HepG2 (cell line): Measurements from ENCODE around the gene SNX15. TPM values are rescaled to one million over a fixed set of nuclear protein-coding genes. Genes with fewer than 3 reads are reported as not detected.

Source experiments
- ATF3 ChIP-seq: sonication (generic); formaldehyde crosslinking; IDR thresholded peaks from 2 replicates; pipeline ENCODE4 v1.4.0; 2020; ENCODE audit warnings: missing genetic modification reagents
- EEA1 ChIP-seq: sonication (generic); formaldehyde crosslinking; IDR thresholded peaks from 2 replicates; pipeline ENCODE4 v1.5.1; 2020; ENCODE audit warnings: mild to moderate bottlenecking, missing genetic modification reagents, borderline replicate concordance
- EED ChIP-seq: sonication (generic); formaldehyde crosslinking; IDR thresholded peaks from 2 replicates; pipeline ENCODE4 v1.5.0; 2020; ENCODE audit warnings: mild to moderate bottlenecking, missing genetic modification reagents
- HNF4A ChIP-seq: sonication (generic); formaldehyde crosslinking; IDR thresholded peaks from 2 replicates; pipeline ENCODE4 v1.4.0; 2020; ENCODE audit warnings: missing genetic modification reagents
- HOXA9 ChIP-seq: sonication (generic); formaldehyde crosslinking; IDR thresholded peaks from 2 replicates; pipeline ENCODE4 v1.8.1; 2022; ENCODE audit warnings: missing genetic modification reagents, mild to moderate bottlenecking, moderate library complexity, borderline replicate concordance
- KLF9 ChIP-seq: IDR thresholded peaks from 2 replicates; pipeline ENCODE4 v1.6.1; 2016; ENCODE audit warnings: low read depth
- PTBP1 ChIP-seq: fragments of 200-400 bp; formaldehyde crosslinking; IDR thresholded peaks from 2 replicates; pipeline ENCODE4 v1.6.1; 2018; ENCODE audit warnings: low read length, low read depth; ENCODE audit not compliant: poor library complexity, severe bottlenecking
- REPIN1 ChIP-seq: sonication (generic); formaldehyde crosslinking; IDR thresholded peaks from 2 replicates; pipeline ENCODE4 v1.8.0; 2022; ENCODE audit warnings: missing genetic modification reagents, low read depth, mild to moderate bottlenecking, borderline replicate concordance
- SAP130 ChIP-seq: IDR thresholded peaks from 2 replicates; pipeline ENCODE4 v1.6.1; 2016; ENCODE audit warnings: low read depth
- TARDBP ChIP-seq: sonication (generic); formaldehyde crosslinking; IDR thresholded peaks from 2 replicates; pipeline ENCODE4 v1.8.0; 2022; ENCODE audit warnings: mild to moderate bottlenecking, missing genetic modification reagents
- ZBTB3 ChIP-seq: sonication (generic); formaldehyde crosslinking; IDR thresholded peaks from 2 replicates; pipeline ENCODE4 v1.4.0; 2020; ENCODE audit warnings: low read depth, mild to moderate bottlenecking, moderate library complexity, missing genetic modification reagents, borderline replicate concordance
- ZBTB38 ChIP-seq: sonication (generic); formaldehyde crosslinking; IDR thresholded peaks from 2 replicates; pipeline ENCODE4 v1.5.1; 2020; ENCODE audit warnings: mild to moderate bottlenecking, missing genetic modification reagents
- ZBTB7B ChIP-seq: sonication (generic); formaldehyde crosslinking; IDR thresholded peaks from 2 replicates; pipeline ENCODE4 v1.4.0; 2020; ENCODE audit warnings: missing genetic modification reagents
- ZNF20 ChIP-seq: sonication (generic); formaldehyde crosslinking; IDR thresholded peaks from 2 replicates; pipeline ENCODE4 v1.4.0; 2020; ENCODE audit warnings: mild to moderate bottlenecking, moderate library complexity, missing genetic modification reagents
- ZNF232 ChIP-seq: sonication (generic); formaldehyde crosslinking; IDR thresholded peaks from 2 replicates; pipeline ENCODE4 v1.4.0; 2020; ENCODE audit warnings: missing genetic modification reagents, borderline replicate concordance
- ZNF354B ChIP-seq: sonication (generic); formaldehyde crosslinking; IDR thresholded peaks from 2 replicates; pipeline ENCODE4 v1.8.0; 2022; ENCODE audit warnings: mild to moderate bottlenecking, missing genetic modification reagents
- ZNF484 ChIP-seq: sonication (generic); formaldehyde crosslinking; IDR thresholded peaks from 2 replicates; pipeline ENCODE4 v1.5.1; 2020; ENCODE audit warnings: mild to moderate bottlenecking, low read depth, missing genetic modification reagents, borderline replicate concordance
- ZNF607 ChIP-seq: sonication (generic); formaldehyde crosslinking; IDR thresholded peaks from 2 replicates; pipeline ENCODE4 v1.5.1; 2020; ENCODE audit warnings: missing genetic modification reagents, mild to moderate bottlenecking, borderline replicate concordance
- polyA plus RNA-seq, 8 experiments: library from polyadenylated mRNA; depleted of rRNA in 3 of 8; stranded (reverse) in 7 of 8; unstranded in 1 of 8; fragments of >200 nt; fragmentation: Illumina TruSeq in 4 of 8; extraction: Trizol in 4 of 8; gene quantifications; 2 replicates each; pipeline versions ENCODE4 v1.2.1 to v1.2.3, GENCODE V29; 2011 to 2016; ENCODE audit warnings: low read depth in 4 of 8, missing spikeins in 1 of 8, mixed read lengths in 1 of 8; ENCODE audit not compliant: insufficient read depth in 1 of 8
- total RNA-seq, 5 experiments: library from RNA; depleted of rRNA; stranded (reverse); fragments of >200 nt; fragmentation: Illumina TruSeq; extraction: Trizol; gene quantifications; 2 replicates each; pipeline ENCODE4 v1.2.3, GENCODE V29; 2016; ENCODE audit warnings: low read depth in 1 of 5
- TF ChIP-seq, protein P1 (sequence below): sonication (generic); formaldehyde crosslinking; IDR thresholded peaks from 2 replicates; pipeline ENCODE4 v1.4.0; 2020; ENCODE audit warnings: missing genetic modification reagents
- TF ChIP-seq, protein P2 (sequence below): sonication (generic); formaldehyde crosslinking; conservative IDR thresholded peaks from 2 replicates; pipeline ENCODE4 v1.4.0; 2020; ENCODE audit warnings: mild to moderate bottlenecking, missing genetic modification reagents, moderate library complexity
- TF ChIP-seq, protein P3 (sequence below): sonication (generic); formaldehyde crosslinking; conservative IDR thresholded peaks from 2 replicates; pipeline ENCODE4 v1.8.1; 2023; ENCODE audit warnings: missing genetic modification reagents

SNX15 gene
- total and polyA plus RNA-seq, 2 of the 13 experiments (the other 11 are each of a cell fraction or from before 2014, with no cell fraction given) = 19.1 to 22.6 TPM

GRCh38 chr11:64987998-64988854, 39.0 kb upstream of the SNX15 start (continued):
- TF ChIP-seq, protein P1, sequence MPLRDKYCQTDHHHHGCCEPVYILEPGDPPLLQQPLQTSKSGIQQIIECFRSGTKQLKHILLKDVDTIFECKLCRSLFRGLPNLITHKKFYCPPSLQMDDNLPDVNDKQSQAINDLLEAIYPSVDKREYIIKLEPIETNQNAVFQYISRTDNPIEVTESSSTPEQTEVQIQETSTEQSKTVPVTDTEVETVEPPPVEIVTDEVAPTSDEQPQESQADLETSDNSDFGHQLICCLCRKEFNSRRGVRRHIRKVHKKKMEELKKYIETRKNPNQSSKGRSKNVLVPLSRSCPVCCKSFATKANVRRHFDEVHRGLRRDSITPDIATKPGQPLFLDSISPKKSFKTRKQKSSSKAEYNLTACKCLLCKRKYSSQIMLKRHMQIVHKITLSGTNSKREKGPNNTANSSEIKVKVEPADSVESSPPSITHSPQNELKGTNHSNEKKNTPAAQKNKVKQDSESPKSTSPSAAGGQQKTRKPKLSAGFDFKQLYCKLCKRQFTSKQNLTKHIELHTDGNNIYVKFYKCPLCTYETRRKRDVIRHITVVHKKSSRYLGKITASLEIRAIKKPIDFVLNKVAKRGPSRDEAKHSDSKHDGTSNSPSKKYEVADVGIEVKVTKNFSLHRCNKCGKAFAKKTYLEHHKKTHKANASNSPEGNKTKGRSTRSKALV (CRISPR knock-in tag) = no peak
- TF ChIP-seq ZNF607 (CRISPR knock-in tag) (no peak), EEA1 (CRISPR knock-in tag) (no peak), TARDBP (CRISPR knock-in tag) (no peak), ZBTB38 (CRISPR knock-in tag) (no peak), ZNF232 (no peak), KLF9 (CRISPR knock-in tag) (no peak), EED (CRISPR knock-in tag) (no peak), ZNF20 (CRISPR knock-in tag) (no peak), ZBTB7B (CRISPR knock-in tag) (peak; percentile 44; the same call in 1 of the 2 replicates), SAP130 (CRISPR knock-in tag) (peak; percentile 16; the same call in 1 of the 2 replicates), ZNF484 (CRISPR knock-in tag) (no peak), HOXA9 (CRISPR knock-in tag) (no peak), PTBP1 (no peak), HNF4A (CRISPR knock-in tag) (peak; percentile 74), ATF3 (CRISPR knock-in tag) (no peak), ZBTB3 (CRISPR knock-in tag) (no peak), ZNF354B (no peak), REPIN1 (0 out of 2 replicates have a peak, but pooled peaks have one; percentile 29)
- TF ChIP-seq, protein P2, sequence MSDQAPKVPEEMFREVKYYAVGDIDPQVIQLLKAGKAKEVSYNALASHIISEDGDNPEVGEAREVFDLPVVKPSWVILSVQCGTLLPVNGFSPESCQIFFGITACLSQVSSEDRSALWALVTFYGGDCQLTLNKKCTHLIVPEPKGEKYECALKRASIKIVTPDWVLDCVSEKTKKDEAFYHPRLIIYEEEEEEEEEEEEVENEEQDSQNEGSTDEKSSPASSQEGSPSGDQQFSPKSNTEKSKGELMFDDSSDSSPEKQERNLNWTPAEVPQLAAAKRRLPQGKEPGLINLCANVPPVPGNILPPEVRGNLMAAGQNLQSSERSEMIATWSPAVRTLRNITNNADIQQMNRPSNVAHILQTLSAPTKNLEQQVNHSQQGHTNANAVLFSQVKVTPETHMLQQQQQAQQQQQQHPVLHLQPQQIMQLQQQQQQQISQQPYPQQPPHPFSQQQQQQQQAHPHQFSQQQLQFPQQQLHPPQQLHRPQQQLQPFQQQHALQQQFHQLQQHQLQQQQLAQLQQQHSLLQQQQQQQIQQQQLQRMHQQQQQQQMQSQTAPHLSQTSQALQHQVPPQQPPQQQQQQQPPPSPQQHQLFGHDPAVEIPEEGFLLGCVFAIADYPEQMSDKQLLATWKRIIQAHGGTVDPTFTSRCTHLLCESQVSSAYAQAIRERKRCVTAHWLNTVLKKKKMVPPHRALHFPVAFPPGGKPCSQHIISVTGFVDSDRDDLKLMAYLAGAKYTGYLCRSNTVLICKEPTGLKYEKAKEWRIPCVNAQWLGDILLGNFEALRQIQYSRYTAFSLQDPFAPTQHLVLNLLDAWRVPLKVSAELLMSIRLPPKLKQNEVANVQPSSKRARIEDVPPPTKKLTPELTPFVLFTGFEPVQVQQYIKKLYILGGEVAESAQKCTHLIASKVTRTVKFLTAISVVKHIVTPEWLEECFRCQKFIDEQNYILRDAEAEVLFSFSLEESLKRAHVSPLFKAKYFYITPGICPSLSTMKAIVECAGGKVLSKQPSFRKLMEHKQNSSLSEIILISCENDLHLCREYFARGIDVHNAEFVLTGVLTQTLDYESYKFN (CRISPR knock-in tag) = peak; percentile 79
- TF ChIP-seq, protein P3, sequence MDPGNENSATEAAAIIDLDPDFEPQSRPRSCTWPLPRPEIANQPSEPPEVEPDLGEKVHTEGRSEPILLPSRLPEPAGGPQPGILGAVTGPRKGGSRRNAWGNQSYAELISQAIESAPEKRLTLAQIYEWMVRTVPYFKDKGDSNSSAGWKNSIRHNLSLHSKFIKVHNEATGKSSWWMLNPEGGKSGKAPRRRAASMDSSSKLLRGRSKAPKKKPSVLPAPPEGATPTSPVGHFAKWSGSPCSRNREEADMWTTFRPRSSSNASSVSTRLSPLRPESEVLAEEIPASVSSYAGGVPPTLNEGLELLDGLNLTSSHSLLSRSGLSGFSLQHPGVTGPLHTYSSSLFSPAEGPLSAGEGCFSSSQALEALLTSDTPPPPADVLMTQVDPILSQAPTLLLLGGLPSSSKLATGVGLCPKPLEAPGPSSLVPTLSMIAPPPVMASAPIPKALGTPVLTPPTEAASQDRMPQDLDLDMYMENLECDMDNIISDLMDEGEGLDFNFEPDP (CRISPR knock-in tag) = 0 out of 2 replicates have a peak, but pooled peaks have one; percentile 23
